GM12892 (cell line): ENCODE data around the gene PCCB. TPM values are rescaled to one million over a fixed set of nuclear protein-coding genes. Genes with fewer than 3 reads are reported as not detected.
"Not testable (repeated sequence)": the region's sequence is repeated elsewhere in the genome, so short reads cannot be mapped to it uniquely, and the experiment has no call there.

Experiments used
- DNase-seq: peaks from one replicate; pipeline ENCODE4 v3.0.0; 2011; ENCODE audit not compliant: insufficient read length
- FAIRE-seq: peaks from 2 replicates; lab custom pipeline; 2011; peaks lifted over from hg19 to GRCh38; lab: Jason Lieb, UNC
- POLR2A ChIP-seq: IDR thresholded peaks from 2 replicates; pipeline ENCODE4 v1.6.1; 2011; ENCODE audit warnings: low read depth, low read length, control low read depth
- POLR2AphosphoS5 ChIP-seq: IDR thresholded peaks from 2 replicates; pipeline ENCODE4 v1.6.1; 2011; ENCODE audit warnings: low read depth, low read length, control low read depth
- TAF1 ChIP-seq: IDR thresholded peaks from 2 replicates; pipeline ENCODE4 v1.6.1; 2011; ENCODE audit warnings: low read depth, mild to moderate bottlenecking, control low read depth, low read length, borderline replicate concordance
- polyA plus RNA-seq: library from polyadenylated mRNA; unstranded; fragments of >200 nt; gene quantifications from one replicate; pipeline ENCODE4 v1.2.1, GENCODE V29; 2012; ENCODE audit warnings: missing spikeins, inconsistent platforms; ENCODE audit not compliant: missing spikeins

PCCB gene
- polyA plus RNA-seq = 57.4 TPM

DNA sequence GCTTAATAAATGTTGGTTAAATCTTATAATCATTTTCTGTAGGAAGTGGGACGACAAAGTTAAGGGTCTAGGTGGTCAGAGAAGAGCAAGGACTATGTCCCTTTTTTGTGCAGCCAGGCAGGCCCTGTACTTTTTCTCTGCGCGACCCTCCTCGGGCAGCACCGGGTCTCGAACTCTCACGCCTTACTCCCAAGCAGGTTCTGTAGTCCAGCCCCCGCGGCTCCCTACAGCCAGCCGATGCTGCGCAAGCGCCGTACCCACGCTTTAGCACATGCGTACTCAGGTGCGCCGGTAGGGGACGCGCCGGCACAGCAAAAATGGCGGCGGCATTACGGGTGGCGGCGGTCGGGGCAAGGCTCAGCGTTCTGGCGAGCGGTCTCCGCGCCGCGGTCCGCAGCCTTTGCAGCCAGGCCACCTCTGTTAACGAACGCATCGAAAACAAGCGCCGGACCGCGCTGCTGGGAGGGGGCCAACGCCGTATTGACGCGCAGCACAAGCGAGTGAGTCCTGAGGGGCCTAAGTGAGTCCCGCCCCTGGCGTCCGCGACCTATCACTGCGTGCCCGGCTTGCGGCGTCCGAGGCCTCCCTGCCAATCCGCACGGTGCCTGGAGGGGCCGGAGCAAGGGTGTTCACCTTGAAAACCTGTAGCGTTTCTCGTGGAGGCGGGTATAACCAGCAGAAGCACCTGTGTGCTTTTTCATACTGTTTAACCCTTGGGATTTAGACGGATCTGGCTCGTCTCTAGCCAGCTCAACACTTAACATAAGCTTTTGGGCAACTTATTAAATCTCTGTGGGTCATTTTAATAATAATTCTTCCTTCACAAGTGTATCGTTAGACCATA lies at the start of gene PCCB:
PCCB (plus strand) TSS at position 282 of the 844 bp plus-strand sequence; CDS start at position 318, 36 bp downstream.
- TF ChIP-seq POLR2A = peak; percentile 88
- TF ChIP-seq POLR2AphosphoS5 = peak; percentile 75
- TF ChIP-seq TAF1 = peak; percentile 86
- DNase-seq = peak; percentile 82
- FAIRE-seq = peak; percentile 97

GRCh38 chr3:136207489-136208115 lies 42.5 kb upstream of the PCCB start:
- DNase-seq = no peak
- no peak for TF ChIP-seq POLR2A
- no peak for TF ChIP-seq TAF1
- no peak for TF ChIP-seq POLR2AphosphoS5
- no peak for FAIRE-seq

- no peak for DNase-seq
- no peak for FAIRE-seq
- TF ChIP-seq POLR2A = no peak
- no peak for TF ChIP-seq POLR2AphosphoS5
- TF ChIP-seq TAF1 = no peak
These were observed 40.2 kb upstream of the PCCB start for GRCh38 chr3:136209921-136210320.

- DNase-seq = no peak
- FAIRE-seq = no peak
- TF ChIP-seq POLR2AphosphoS5 (no peak), POLR2A (no peak), TAF1 (no peak)
These were observed 38.6 kb upstream of the PCCB start for GRCh38 chr3:136211547-136211946.

DNA sequence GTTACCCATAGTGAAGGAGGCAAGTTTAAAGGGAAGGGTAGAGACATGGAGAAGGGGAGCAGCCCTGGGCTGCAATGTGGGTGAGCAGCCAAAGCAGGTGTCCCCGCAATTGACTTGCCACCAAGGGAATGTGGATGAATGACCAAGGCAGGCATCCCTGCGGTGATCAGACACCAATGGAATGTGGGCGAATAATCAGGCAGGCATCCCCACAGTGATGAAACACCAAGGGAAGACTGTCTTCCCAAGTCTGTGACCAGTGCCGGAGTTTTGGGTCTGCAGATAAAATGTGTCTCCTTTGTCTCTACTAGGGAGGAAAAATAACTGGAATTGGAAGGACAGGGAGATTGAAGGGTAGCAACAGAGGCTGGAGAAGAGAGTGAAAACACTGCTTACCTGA lies 27.4 kb upstream of the PCCB start:
- DNase-seq, FAIRE-seq: not testable (repeated sequence)

DNA sequence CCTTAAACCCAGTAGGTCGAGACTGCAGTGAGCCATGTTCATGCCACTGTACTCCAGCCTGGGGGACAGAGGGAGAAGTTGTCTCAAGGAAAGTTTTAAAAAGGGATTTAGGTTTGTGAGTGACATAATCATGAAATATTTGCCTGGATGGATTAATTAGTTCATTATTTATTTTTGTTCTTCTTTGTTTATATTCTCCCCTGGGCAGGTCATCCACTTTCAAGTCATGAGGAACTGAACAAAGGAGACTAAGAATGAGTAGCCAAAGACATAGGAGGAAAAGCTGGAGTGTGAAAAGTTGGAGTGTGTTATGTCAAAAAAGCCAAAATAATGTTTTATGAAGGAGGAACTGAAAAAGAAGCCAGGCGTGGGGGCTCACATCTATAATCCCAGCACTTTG lies 17.7 kb upstream of the PCCB start:
- TF ChIP-seq TAF1 (no peak), POLR2A (no peak), POLR2AphosphoS5 (no peak)
- no peak for DNase-seq
- no peak for FAIRE-seq

DNA sequence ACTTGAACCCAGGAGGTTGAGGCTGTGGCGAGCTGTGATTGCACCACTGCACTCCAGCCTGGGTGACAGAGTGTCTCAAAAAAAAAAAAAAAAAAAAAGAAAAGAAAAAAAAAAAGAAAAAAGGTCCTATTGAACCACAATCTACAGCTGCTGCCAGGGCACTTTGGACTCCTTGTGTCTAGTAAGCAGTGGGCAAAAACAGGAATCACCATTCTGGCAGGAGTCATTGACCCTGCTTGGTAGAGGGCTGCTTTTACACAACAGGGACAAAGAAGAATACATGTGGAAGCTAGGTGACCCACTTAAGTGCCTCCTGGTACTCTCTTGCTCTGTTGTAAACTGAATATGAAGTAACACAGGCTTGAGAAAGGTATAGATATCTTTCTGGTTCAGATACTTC lies 14.6 kb upstream of the PCCB start:
- DNase-seq (no peak), FAIRE-seq (no peak)
- no peak for TF ChIP-seq TAF1
- no peak for TF ChIP-seq POLR2A
- TF ChIP-seq POLR2AphosphoS5 = no peak

DNA sequence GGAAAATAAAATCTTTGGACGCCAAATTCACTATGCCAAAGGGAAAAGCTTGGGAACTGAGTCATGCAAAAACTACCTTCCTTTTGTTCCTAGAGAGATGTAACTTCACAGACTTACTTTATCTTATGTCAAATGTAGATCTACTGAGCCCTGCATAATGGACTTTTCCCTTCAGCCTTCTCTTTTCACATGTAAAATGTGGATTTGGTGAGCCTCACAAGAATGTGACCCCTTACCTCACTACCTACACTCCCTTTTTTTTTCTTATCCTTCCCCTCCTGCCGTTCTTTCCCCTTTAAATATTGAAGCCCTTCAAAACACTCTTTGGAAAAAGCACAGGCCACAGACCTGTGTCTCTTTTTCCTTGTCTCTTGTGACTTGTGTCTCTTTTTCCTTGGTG lies 14.0 kb upstream of the PCCB start:
- TF ChIP-seq TAF1 = no peak
- no peak for TF ChIP-seq POLR2AphosphoS5
- no peak for TF ChIP-seq POLR2A
- no peak for FAIRE-seq
- DNase-seq = no peak

DNA sequence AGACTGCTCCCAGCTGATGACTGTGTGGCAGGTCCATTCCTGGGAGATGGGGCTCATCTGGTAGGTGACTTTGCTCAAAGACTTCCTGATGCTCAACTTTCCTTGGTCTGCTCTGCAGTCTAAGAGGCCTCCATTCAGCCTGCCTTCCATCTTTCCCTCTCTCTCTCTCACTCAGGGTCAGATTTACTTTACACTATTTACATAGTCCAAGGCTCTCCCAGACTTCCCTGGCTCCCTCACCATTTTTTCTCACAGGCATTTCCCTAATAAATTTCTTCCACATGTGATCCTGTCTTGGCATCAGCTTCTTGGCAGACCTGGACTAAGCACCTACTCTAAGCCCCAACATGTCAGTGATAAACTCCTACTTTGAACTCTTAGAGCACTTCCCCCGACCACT lies 13.0 kb upstream of the PCCB start:
- no peak for TF ChIP-seq TAF1
- DNase-seq (no peak), FAIRE-seq (no peak)

- no peak for FAIRE-seq
- no peak for TF ChIP-seq POLR2AphosphoS5
- no peak for TF ChIP-seq POLR2A
- no peak for DNase-seq
These were observed 12.0 kb upstream of the PCCB start for GRCh38 chr3:136237961-136238649.

- FAIRE-seq (no peak), DNase-seq (no peak)
- TF ChIP-seq POLR2A = no peak
- no peak for TF ChIP-seq TAF1
- no peak for TF ChIP-seq POLR2AphosphoS5
These were observed 11.0 kb upstream of the PCCB start for GRCh38 chr3:136239094-136239493.

DNA sequence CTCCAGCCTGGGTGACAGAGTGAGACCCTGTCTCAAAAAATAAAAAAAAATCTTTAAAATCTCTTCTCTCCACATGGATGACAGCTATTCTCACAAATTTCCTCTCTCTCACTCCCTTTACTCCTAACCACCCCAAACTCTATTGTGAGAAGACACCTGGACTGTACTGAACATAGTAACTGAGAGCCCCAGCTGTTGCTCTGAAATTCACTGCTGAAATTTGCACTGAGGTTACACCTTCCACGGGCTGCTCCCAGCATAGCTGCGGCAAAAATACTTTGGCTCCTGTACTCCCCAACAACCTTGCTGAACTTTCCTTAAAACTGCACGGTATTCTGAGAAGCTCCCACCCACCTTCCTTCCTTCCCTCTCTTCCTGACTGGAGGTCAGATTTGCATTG lies 4.4 kb upstream of the PCCB start:
- no peak for FAIRE-seq
- DNase-seq = no peak
- no peak for TF ChIP-seq TAF1
- TF ChIP-seq POLR2AphosphoS5 = no peak
- no peak for TF ChIP-seq POLR2A

- DNase-seq (no peak), FAIRE-seq (no peak)
- TF ChIP-seq TAF1 = no peak
- TF ChIP-seq POLR2A = no peak
- no peak for TF ChIP-seq POLR2AphosphoS5
These were observed 2.7 kb upstream of the PCCB start for GRCh38 chr3:136247436-136247835.
